WERI-Rb-1 (cell line): Measurements from ENCODE around the gene AK4.
"Not testable (repeated sequence)": the region's sequence is repeated elsewhere in the genome, so short reads cannot be mapped to it uniquely, and the experiment has no call there.

ENCODE experiments used
- DNase-seq: peaks from one replicate; pipeline ENCODE4 v3.0.0-alpha.2; 2020
- H3K27ac ChIP-seq: fragments of 250-450 bp; sonication (Bioruptor Pico); 2 replicates; pipeline ENCODE4 v1.5.1; 2020; ENCODE audit warnings: mild to moderate bottlenecking, moderate library complexity
- H3K27me3 ChIP-seq: fragments of 250-450 bp; sonication (Bioruptor Pico); 2 replicates; pipeline ENCODE4 v1.5.1; 2021; ENCODE audit warnings: mild to moderate bottlenecking, low read depth, moderate library complexity; ENCODE audit not compliant: insufficient read depth, severe bottlenecking
- H3K36me3 ChIP-seq: fragments of 250-450 bp; sonication (Bioruptor Pico); 2 replicates; pipeline ENCODE4 v1.5.1; 2020; ENCODE audit warnings: mild to moderate bottlenecking, moderate library complexity
- H3K4me3 ChIP-seq: 2 replicates; pipeline ENCODE4 v1.5.1; 2011; ENCODE audit warnings: low read depth, mild to moderate bottlenecking, control low read depth, low read length
- H3K9me3 ChIP-seq: fragments of 250-450 bp; sonication (Bioruptor Pico); 2 replicates; pipeline ENCODE4 v1.5.1; 2021; ENCODE audit warnings: mild to moderate bottlenecking, moderate library complexity; ENCODE audit not compliant: severe bottlenecking
- CTCF ChIP-seq: IDR thresholded peaks from 2 replicates; pipeline ENCODE4 v1.5.1; 2011; ENCODE audit warnings: low read depth, mild to moderate bottlenecking, control low read depth, inconsistent platforms, low read length

The AK4 gene

DNA sequence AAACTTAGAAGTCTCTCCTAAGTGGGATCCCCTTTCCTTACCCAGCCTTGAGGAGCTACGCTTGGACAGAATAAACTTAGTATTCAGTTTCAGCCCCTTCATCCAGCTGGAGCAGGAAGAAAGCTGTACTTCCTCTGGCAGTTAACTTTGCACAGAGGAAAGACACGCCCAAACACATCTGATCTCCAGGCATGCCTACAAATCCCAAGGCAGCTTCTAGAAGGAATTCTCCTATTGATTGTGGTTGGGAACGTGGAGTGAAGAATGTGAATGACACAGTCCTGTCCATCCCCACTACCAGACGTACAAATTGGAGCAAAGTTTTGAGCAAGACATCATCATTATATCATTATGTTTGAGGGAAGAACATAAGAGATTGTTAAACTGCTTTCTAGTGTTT, 6.6 kb upstream of the AK4 start:
- Histone ChIP-seq H3K27me3 (peaks cover under 1% of the 10 kb centered on the region), H3K27ac (no peak overlapping the region), H3K9me3 (no peaks in the 10 kb centered on the region), H3K36me3 (no peaks in the 10 kb centered on the region), H3K4me3 (no peak overlapping the region)
- no peak for TF ChIP-seq CTCF
- DNase-seq: no peak

DNA sequence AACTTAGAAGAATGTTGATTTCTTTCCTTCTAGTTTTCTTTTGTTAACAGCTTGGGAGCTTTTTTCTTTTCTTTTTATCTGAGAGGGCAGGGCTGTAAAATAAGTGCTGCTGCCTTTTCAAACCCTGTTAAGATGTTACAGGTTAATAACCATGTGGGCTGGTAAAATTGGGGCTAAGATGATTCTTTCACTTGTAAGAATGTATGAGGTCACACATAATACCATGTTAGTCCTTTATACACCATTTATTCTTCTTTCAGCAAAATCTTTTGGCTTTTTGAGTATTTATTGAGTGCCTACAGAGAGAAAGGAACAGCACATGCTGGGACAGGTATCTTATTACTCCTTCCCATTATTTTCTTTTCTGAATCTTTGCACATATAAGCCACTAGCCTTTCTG, 6.1 kb upstream of the AK4 start:
- no peaks in the 10 kb centered on the region for H3K36me3 ChIP-seq
- DNase-seq: no peak
- peaks cover 4% of the 10 kb centered on the region for H3K27me3 ChIP-seq
- H3K4me3 ChIP-seq: no peak overlapping the region
- TF ChIP-seq CTCF: no peak
- H3K9me3 ChIP-seq: no peaks in the 10 kb centered on the region
- no peak overlapping the region for H3K27ac ChIP-seq

DNA sequence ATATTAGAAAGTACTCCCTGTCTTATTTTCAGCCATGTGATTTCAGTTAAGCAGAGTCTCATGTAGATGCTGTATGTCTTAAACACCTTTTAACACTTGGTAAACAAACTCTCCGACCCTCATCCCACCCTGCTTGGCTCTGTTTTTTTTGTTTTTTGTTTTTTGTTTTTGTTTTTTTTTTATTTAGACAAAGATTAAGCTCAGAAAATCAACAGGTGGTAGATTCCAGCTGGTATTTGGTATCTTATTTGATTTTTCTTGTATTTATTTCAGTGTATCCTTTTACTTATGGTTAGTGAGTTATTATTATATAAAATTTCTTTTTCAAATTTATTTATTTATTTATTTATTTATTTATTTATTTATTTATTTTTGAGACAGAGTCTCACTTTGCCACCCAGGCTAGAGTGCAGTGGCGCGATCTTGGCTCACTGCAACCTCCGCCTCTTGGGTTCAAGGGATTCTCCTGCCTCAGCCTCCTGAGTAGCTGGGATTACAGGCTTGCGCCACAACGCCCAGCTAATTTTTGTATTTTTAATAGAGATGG, 4.8 kb upstream of the AK4 start:
- not testable (repeated sequence) for DNase-seq, H3K36me3 ChIP-seq, H3K27ac ChIP-seq, H3K4me3 ChIP-seq, H3K27me3 ChIP-seq, H3K9me3 ChIP-seq

DNA sequence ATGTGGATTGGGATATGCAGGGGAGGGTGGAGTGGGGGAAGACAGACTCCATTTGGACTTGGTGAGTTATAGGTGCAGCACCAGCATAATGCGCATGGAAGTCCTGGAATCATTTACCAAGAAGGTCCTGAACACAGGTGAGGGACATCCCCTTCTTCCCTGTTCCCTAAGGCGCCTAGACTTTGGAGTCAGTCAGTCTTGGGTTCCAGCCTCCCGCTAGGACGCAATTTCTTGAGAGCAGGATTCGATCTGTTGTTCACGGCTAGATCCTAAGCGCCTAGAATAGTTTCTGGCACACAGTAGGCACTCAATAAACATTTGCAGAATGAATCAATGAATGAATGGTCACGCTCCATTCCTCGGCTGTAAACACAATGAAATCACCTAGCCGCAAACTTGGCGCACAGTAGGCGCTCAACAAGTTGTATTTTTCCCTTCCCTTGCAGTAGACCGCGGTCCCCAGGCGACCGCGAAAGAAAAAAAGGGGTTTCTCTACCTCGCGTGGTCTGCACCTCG, 1.0 kb upstream of the AK4 start:
- no peaks in the 10 kb centered on the region for H3K36me3 ChIP-seq
- no peak for TF ChIP-seq CTCF
- H3K4me3 ChIP-seq: peak overlapping the region; percentile 54
- no peak overlapping the region for H3K27ac ChIP-seq
- H3K9me3 ChIP-seq: no peaks in the 10 kb centered on the region
- peaks cover 4% of the 10 kb centered on the region for H3K27me3 ChIP-seq
- DNase-seq: no peak

DNA sequence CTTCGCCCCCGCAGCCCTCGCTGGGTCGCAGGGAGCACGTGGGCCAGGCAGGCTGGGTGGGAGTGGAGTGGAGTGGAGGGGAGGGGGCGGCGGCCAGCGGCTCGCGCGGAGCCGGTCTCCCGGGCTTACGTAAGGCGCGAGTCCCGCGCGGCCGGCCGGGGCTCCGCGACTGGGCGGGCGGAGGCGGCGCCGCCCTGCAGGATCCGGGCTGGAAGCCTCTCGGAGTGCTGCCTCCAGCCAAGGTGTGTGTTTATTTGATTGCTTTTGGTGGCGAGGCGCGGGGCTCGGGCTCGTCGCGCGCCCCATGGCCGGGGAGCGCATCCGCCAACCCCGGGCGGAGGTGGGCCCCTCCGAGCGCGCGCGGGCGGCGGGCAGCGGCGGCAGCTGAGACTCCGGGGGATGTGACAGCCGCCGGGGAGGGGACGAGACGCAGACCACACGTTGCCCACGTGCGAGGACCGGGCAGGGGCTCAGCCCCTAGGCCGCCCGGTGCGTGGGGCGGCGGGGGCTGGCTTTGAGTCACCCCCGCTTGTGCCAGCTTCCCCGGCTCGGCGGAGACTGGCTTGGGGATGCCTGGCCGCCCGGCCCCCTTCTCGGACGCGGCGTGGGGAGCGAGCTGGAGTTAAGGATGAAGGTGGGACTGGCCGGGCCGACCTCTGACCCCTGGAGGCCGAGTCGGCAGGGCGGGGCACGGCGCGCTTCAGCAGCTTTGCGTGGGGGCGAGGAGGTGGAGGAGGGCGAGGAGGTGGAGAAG, 402 bp upstream of the AK4 start:
- Histone ChIP-seq H3K4me3 (peak overlapping the region; percentile 54), H3K36me3 (no peaks in the 10 kb centered on the region), H3K27me3 (peaks cover 4% of the 10 kb centered on the region), H3K27ac (no peak overlapping the region), H3K9me3 (no peaks in the 10 kb centered on the region)
- no peak for TF ChIP-seq CTCF
- DNase-seq: peak; percentile 49

GRCh38 chr1:65148548-65149350, 746 bp downstream of the AK4 start:
- H3K9me3 ChIP-seq: no peaks in the 10 kb centered on the region
- peak overlapping the region; percentile 54 for H3K4me3 ChIP-seq
- H3K27ac ChIP-seq: peak overlapping the region; percentile 40; the same call in 1 of the 2 replicates

More at GRCh38 chr1:65148548-65149350, 746 bp downstream of the AK4 start:
- Histone ChIP-seq H3K36me3 (no peaks in the 10 kb centered on the region), H3K27me3 (peaks cover 4% of the 10 kb centered on the region)
- DNase-seq: peak; percentile 62
- peak; percentile 31 for TF ChIP-seq CTCF
